Common myeloid progenitor, CD34-positive (primary cell): Measurements from ENCODE around the gene MAGEB6. TPM values are rescaled to one million over a fixed set of nuclear protein-coding genes. Genes with fewer than 3 reads are reported as not detected.
"Not testable (repeated sequence)": the region's sequence is repeated elsewhere in the genome, so short reads cannot be mapped to it uniquely, and the experiment has no call there.

Experiments used
- CTCF ChIA-PET: fragments of 350-600 bp; sonication (Branson Sonifier 250); formaldehyde crosslinking; loops from one replicate; lab custom pipeline; 2021; ENCODE audit warnings: antibody characterized with exemption; lab: Charles Lee
- POLR2A ChIA-PET: fragments of 350-600 bp; sonication (Branson Sonifier 250); formaldehyde crosslinking; loops from one replicate; lab custom pipeline; 2021; ENCODE audit warnings: antibody characterized with exemption; lab: Charles Lee
- DNase-seq, 3 donors: peaks; one replicate each; pipeline versions ENCODE4 v3.0.0 to v3.0.0-alpha.2; 2013
- H3K27ac ChIP-seq, 2 experiments: 1 replicate in 1 of 2; 2 replicates in 1 of 2; pipeline ENCODE4 v1.7.0; 2013; ENCODE audit warnings: inconsistent platforms in 2 of 2, low read length in 2 of 2, mild to moderate bottlenecking in 2 of 2, low read depth in 1 of 2, moderate library complexity in 1 of 2; ENCODE audit not compliant: severe bottlenecking in 2 of 2, insufficient read depth in 1 of 2, poor library complexity in 1 of 2
- H3K27me3 ChIP-seq, 5 experiments: replicated peaks in 2 of 5; 1 replicate in 3 of 5; 2 replicates in 2 of 5; pipeline versions ENCODE4 v1.6.1 to v1.7.0; 2013; ENCODE audit warnings: low read length in 4 of 5, mild to moderate bottlenecking in 2 of 5, moderate library complexity in 2 of 5, inconsistent platforms in 1 of 5; ENCODE audit not compliant: insufficient read depth in 5 of 5, control insufficient read depth in 4 of 5
- H3K36me3 ChIP-seq, 4 experiments: 1 replicate in 2 of 4; 2 replicates in 2 of 4; pipeline versions ENCODE4 v1.6.1 to v1.7.0; 2013; ENCODE audit warnings: low read length in 3 of 4, control low read depth in 1 of 4, mild to moderate bottlenecking in 1 of 4; ENCODE audit not compliant: control insufficient read depth in 4 of 4, insufficient read depth in 4 of 4
- H3K4me1 ChIP-seq, 4 experiments: 1 replicate in 3 of 4; 2 replicates in 1 of 4; pipeline versions ENCODE4 v1.6.1 to v1.7.1; 2013; ENCODE audit warnings: low read length in 3 of 4, mild to moderate bottlenecking in 3 of 4, control low read depth in 1 of 4, inconsistent platforms in 1 of 4, moderate library complexity in 1 of 4; ENCODE audit not compliant: control insufficient read depth in 4 of 4, insufficient read depth in 4 of 4; ENCODE audit errors: control extremely low read depth in 1 of 4
- H3K4me3 ChIP-seq, 7 experiments: 1 replicate in 4 of 7; 2 replicates in 3 of 7; pipeline versions ENCODE4 v1.5.1 to v1.7.0; 2013; ENCODE audit warnings: mild to moderate bottlenecking in 7 of 7, low read length in 6 of 7, moderate library complexity in 6 of 7, inconsistent platforms in 2 of 7, low read depth in 2 of 7, control low read depth in 1 of 7; ENCODE audit not compliant: insufficient read depth in 4 of 7, control insufficient read depth in 1 of 7; ENCODE audit errors: extremely low read depth in 1 of 7
- H3K9me3 ChIP-seq, 5 experiments: 1 replicate in 4 of 5; 2 replicates in 1 of 5; pipeline versions ENCODE4 v1.6.1 to v1.7.1; 2013; ENCODE audit warnings: low read length in 4 of 5, mild to moderate bottlenecking in 2 of 5, inconsistent platforms in 1 of 5, low read depth in 1 of 5, moderate library complexity in 1 of 5; ENCODE audit not compliant: control insufficient read depth in 4 of 5, insufficient read depth in 2 of 5; ENCODE audit errors: control extremely low read depth in 1 of 5
- WGBS: methylation state at CpG from one replicate; pipeline ENCODE4 v1.1.5; 2013; ENCODE audit not compliant: insufficient coverage; 5-methylcytosine and 5-hydroxymethylcytosine counted together
- polyA plus RNA-seq: library from polyadenylated mRNA; unstranded; fragments of 120-200 nt; gene quantifications from one replicate; pipeline ENCODE4 v1.2.1, GENCODE V29; 2013

MAGEB6 gene
- polyA plus RNA-seq: not detected

- Histone ChIP-seq H3K36me3 (no peaks in the 10 kb centered on the region), H3K27me3 (no peaks in the 10 kb centered on the region), H3K27ac (no peak within 1 kb of the TSS), H3K4me3 (no peak within 1 kb of the TSS), H3K4me1 (no peaks in the 10 kb centered on the region), H3K9me3 (peaks cover 0 to 5% (median 0%) of the 10 kb centered on the region in 5 experiments)
- POLR2A ChIA-PET: no interaction called here
- DNase-seq: no peak
- CTCF ChIA-PET: interaction anchor here (0.6 kb wide), 1 partner anchor 74 kb away, joined by 3 read pairs; no protein-coding TSS in a partner anchor
- WGBS: 83% methylated on average over 13 of the region's 17 CpGs
These were observed at the start of gene MAGEB6 for GRCh38 chrX:26192204-26192603. Gene MAGEB6 (plus strand): TSS chrX:26192440. CDS start chrX:26193847, 1,407 bp downstream.

- H3K9me3 ChIP-seq: no peaks in the 10 kb centered on the region
- H3K36me3 ChIP-seq: no peaks in the 10 kb centered on the region
- no peaks in the 10 kb centered on the region for H3K4me1 ChIP-seq
- POLR2A ChIA-PET: no interaction called here
- H3K27ac ChIP-seq: no peak overlapping the region
- 50% methylated on average over 2 of the region's 2 CpGs for WGBS
- no peaks in the 10 kb centered on the region for H3K27me3 ChIP-seq
- CTCF ChIA-PET: no interaction called here
- no peak overlapping the region for H3K4me3 ChIP-seq
- no peak for DNase-seq
These were observed 46.2 kb upstream of the MAGEB6 start for GRCh38 chrX:26146024-26146423.

GRCh38 chrX:26160301-26160700 is 31.9 kb upstream of the MAGEB6 start, which contains the start of gene MAGEB6B:
Gene MAGEB6B (plus strand): TSS chrX:26160601. CDS start chrX:26160601, 0 bp downstream.
- CTCF ChIA-PET: no interaction called here
- no peaks in the 10 kb centered on the region for H3K36me3 ChIP-seq
- no peak for DNase-seq

GRCh38 chrX:26203561-26203960 is 11.3 kb downstream of the MAGEB6 start:
- no peaks in the 10 kb centered on the region for H3K9me3 ChIP-seq
- no peak for DNase-seq
- POLR2A ChIA-PET: no interaction called here
- CTCF ChIA-PET: no interaction called here
- H3K4me3 ChIP-seq: no peak overlapping the region
- no peaks in the 10 kb centered on the region for H3K4me1 ChIP-seq
- H3K27ac ChIP-seq: no peak overlapping the region
- H3K36me3 ChIP-seq: no peaks in the 10 kb centered on the region
- H3K27me3 ChIP-seq: no peaks in the 10 kb centered on the region

More at GRCh38 chrX:26160301-26160700, 31.9 kb upstream of the MAGEB6 start, which contains the start of gene MAGEB6B:
- Histone ChIP-seq H3K4me3 (no peak within 1 kb of the TSS), H3K4me1 (no peaks in the 10 kb centered on the region), H3K27ac (no peak within 1 kb of the TSS), H3K27me3 (no peaks in the 10 kb centered on the region), H3K9me3 (no peaks in the 10 kb centered on the region)
- 90% methylated on average over 10 of the region's 10 CpGs for WGBS
- POLR2A ChIA-PET: no interaction called here

GRCh38 chrX:26204717-26205116 is 12.5 kb downstream of the MAGEB6 start:
- H3K27ac ChIP-seq, H3K27me3 ChIP-seq, DNase-seq, H3K9me3 ChIP-seq, H3K4me3 ChIP-seq, CTCF ChIA-PET, H3K4me1 ChIP-seq, H3K36me3 ChIP-seq, POLR2A ChIA-PET: not testable (repeated sequence)
- whole genome bisulfite sequencing: 96% methylated on average over 20 of the region's 27 CpGs

- DNase-seq: no peak
- Histone ChIP-seq H3K4me1 (no peaks in the 10 kb centered on the region), H3K27ac (no peak overlapping the region), H3K27me3 (no peaks in the 10 kb centered on the region), H3K4me3 (no peak overlapping the region), H3K9me3 (no peaks in the 10 kb centered on the region), H3K36me3 (no peaks in the 10 kb centered on the region)
- ChIA-PET POLR2A (no interaction called here), CTCF (no interaction called here)
- 53% methylated on average over 2 of the region's 3 CpGs for WGBS
These were observed 15.8 kb downstream of the MAGEB6 start for GRCh38 chrX:26208012-26208411.

- no peak for DNase-seq
- Histone ChIP-seq H3K4me3 (no peak within 1 kb of the TSS), H3K4me1 (no peaks in the 10 kb centered on the region), H3K9me3 (peaks cover 0 to 2% (median 0%) of the 10 kb centered on the region in 5 experiments), H3K27ac (no peak within 1 kb of the TSS), H3K36me3 (no peaks in the 10 kb centered on the region), H3K27me3 (no peaks in the 10 kb centered on the region)
- POLR2A ChIA-PET: no interaction called here
- 70% methylated on average over 3 of the region's 5 CpGs for WGBS
- CTCF ChIA-PET: no interaction called here
These were observed 23.6 kb downstream of the MAGEB6 start, which contains the start of gene MAGEB5 for GRCh38 chrX:26215869-26216268. Gene MAGEB5 (plus strand): TSS chrX:26216169. CDS start chrX:26217302, 1,133 bp downstream.
